GM12865 (cell line): ENCODE results near the gene NUP58.
A peak's percentile ranks its signal among the peaks of the same experiment; 100 is the strongest.

ENCODE experiments used
- DNase-seq: peaks from one replicate; pipeline ENCODE4 v3.0.0; 2010; ENCODE audit warnings: low read depth
- H3K4me3 ChIP-seq: 2 replicates; pipeline ENCODE4 v1.5.1; 2011; ENCODE audit warnings: mild to moderate bottlenecking, low read depth, low read length, control low read depth
- TF ChIP-seq, protein P1 (sequence below): IDR thresholded peaks from 2 replicates; pipeline ENCODE4 v1.5.1; 2011; ENCODE audit warnings: low read length, control low read depth, low read depth, inconsistent platforms; ENCODE audit not compliant: insufficient read depth; ENCODE audit errors: missing control alignments

Gene NUP58, protein sequence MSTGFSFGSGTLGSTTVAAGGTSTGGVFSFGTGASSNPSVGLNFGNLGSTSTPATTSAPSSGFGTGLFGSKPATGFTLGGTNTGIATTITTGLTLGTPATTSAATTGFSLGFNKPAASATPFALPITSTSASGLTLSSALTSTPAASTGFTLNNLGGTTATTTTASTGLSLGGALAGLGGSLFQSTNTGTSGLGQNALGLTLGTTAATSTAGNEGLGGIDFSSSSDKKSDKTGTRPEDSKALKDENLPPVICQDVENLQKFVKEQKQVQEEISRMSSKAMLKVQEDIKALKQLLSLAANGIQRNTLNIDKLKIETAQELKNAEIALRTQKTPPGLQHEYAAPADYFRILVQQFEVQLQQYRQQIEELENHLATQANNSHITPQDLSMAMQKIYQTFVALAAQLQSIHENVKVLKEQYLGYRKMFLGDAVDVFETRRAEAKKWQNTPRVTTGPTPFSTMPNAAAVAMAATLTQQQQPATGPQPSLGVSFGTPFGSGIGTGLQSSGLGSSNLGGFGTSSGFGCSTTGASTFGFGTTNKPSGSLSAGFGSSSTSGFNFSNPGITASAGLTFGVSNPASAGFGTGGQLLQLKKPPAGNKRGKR

DNA sequence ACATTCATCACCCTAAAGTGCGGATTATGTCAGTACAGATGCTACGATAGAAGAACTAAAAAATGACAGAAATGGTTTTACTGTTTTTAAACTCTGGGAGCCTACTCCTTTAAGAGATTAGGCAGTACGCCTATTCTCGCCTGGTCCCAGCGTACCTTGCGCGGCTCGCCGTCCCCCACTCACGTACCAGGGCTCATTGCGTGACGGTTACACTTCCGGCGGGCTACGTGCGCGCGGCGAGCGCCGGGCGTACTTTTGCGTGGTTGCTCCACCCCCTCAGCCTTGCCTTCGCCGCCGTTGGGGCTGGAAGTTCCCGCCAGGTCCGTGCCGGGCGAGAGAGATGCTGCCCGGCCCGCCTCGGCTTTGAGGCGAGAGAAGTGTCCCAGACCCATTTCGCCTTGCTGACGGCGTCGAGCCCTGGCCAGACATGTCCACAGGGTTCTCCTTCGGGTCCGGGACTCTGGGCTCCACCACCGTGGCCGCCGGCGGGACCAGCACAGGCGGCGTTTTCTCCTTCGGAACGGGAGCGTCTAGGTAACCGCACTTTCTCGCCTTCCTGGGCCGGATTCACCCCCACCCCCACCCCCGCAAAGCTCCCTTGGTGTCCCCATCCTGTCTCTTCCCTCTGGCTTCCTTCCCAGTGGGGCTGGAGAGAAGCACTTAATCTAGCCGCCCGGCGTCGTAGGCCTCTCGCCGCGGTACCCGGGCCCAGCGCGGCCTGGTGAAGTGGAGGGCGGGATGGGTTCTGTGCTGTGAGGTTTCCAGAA lies at the start of gene NUP58:
Gene NUP58 (plus strand): TSS at position 279 of the 767 bp plus-strand sequence. CDS start 149 bp downstream, at position 428.
- TF ChIP-seq, protein P1, sequence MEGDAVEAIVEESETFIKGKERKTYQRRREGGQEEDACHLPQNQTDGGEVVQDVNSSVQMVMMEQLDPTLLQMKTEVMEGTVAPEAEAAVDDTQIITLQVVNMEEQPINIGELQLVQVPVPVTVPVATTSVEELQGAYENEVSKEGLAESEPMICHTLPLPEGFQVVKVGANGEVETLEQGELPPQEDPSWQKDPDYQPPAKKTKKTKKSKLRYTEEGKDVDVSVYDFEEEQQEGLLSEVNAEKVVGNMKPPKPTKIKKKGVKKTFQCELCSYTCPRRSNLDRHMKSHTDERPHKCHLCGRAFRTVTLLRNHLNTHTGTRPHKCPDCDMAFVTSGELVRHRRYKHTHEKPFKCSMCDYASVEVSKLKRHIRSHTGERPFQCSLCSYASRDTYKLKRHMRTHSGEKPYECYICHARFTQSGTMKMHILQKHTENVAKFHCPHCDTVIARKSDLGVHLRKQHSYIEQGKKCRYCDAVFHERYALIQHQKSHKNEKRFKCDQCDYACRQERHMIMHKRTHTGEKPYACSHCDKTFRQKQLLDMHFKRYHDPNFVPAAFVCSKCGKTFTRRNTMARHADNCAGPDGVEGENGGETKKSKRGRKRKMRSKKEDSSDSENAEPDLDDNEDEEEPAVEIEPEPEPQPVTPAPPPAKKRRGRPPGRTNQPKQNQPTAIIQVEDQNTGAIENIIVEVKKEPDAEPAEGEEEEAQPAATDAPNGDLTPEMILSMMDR: no peak
- H3K4me3 ChIP-seq: peak within 1 kb of the TSS; percentile 73

DNA sequence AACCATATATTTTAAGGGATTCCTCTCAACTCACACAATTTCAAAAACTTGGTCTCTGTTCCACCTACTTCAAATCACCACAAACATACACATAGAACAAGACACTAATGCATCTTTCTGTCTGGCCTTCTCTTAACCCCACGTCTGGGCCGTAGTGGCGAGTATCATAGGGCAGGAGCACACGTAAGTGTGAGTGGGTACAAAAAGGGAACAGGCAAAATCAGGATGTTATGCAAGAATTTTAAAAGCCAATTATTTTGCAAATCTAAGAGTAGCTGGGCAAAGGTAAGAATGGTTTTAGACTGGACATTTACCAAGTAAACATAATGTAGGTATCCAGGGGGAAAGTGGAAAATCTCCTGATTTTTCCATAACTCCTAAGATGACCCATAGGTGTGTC lies 49.2 kb upstream of the NUP58 start:
- DNase-seq: no peak
- TF ChIP-seq, protein P1: no peak
- H3K4me3 ChIP-seq: no peak overlapping the region

More for the DNA sequence above, at the start of gene NUP58:
- peak; percentile 97 for DNase-seq

DNA sequence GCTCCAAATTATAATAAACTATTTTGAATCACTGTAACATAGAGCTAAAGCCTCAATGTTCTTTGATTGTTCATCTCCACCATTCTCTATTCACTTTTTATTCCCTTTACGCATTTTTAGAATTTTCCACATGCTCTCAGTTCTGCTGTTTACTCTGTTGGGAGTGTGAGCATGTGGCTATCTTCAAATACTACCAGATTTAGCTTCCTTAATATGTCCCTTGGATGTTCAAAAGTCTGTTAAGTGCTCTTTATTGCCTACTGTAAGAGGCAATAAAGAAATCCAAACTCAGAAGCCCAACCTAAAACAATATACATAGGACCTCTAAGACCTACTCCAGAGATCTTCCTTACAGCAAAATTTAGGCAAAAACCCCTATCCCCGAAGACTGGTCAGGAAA lies 48.7 kb upstream of the NUP58 start:
- no peak overlapping the region for H3K4me3 ChIP-seq
- no peak for DNase-seq
- TF ChIP-seq, protein P1: no peak

DNA sequence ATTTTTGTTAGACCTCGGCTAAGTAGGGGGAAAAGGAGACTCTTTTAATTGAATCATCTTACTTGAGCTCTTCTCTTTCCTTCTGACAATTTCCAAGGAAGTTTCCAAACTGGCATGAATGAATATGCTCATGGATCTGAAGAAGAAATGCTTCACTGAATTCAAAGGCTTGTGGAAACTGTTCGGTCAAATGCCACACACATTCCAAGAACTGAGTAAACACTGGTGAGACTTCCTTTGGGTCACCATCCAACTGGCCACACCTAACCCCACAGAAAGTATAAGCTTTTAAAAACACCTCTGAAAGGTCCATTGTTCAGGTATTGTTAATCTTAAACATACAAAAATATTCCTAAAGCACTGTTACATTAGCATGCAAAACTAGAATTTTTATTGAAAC lies 47.7 kb upstream of the NUP58 start:
- DNase-seq: no peak
- no peak overlapping the region for H3K4me3 ChIP-seq
- TF ChIP-seq, protein P1: no peak

DNA sequence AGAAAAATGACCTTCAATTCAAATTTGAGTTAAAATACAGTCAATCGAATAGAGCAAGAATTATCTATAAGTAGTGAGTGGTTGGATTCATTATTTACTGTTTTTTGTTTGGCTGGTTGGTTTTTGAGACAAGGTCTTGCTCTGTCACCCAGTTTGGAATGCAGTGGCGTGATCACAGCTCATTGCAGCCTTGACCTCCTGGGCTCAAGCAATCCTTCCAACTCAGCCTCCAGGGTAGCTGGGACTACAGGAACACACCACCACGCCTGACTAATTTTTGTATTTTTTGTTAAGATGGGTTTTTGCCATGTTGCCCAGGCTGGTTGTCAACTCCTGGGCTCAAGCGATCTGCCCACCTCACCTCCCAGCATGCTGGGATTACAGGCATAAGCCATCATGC lies 39.2 kb upstream of the NUP58 start:
- H3K4me3 ChIP-seq: no peak overlapping the region
- no peak for DNase-seq
- TF ChIP-seq, protein P1: no peak

DNA sequence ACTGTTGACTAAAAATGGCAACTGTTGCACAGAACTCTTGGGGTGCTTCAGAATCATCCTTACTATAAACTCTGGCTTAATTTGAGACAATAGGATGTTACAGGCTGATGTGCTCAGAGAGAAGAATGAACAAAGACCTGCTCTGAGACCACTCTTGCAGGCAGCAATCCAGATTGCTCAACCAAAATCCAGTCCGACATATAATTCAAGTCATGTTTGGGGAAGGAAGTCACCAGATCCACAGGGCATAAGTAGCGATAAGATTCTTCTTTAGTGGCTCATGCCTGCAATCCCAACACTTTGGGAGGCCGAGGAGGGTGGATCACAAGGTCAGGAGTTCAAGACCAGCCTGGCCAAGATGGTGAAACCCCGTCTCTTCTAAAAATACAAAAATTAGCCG lies 34.7 kb upstream of the NUP58 start:
- DNase-seq: no peak
- H3K4me3 ChIP-seq: no peak overlapping the region
- TF ChIP-seq, protein P1: no peak
